Peyer's patch (tissue), 4 donors: ENCODE measurements around the gene ZNF608. TPM values are rescaled to one million over a fixed set of nuclear protein-coding genes. Genes with fewer than 3 reads are reported as not detected.

ENCODE experiments used
- DNase-seq, 3 donors: peaks; one replicate each; pipeline ENCODE4 v3.0.0-alpha.2; 2017 to 2019
- H3K27ac ChIP-seq, 4 donors: fragments of 200-600 bp; sonication (generic); one replicate each; pipeline ENCODE4 v1.5.1; 2016 to 2019
- H3K27me3 ChIP-seq, 2 donors: fragments of 200-600 bp; sonication (generic); one replicate each; pipeline ENCODE4 v1.5.1; 2019
- H3K36me3 ChIP-seq, 3 donors: fragments of 200-600 bp; sonication (generic); one replicate each; pipeline ENCODE4 v1.5.1; 2016 to 2019
- H3K4me1 ChIP-seq, 4 donors: fragments of 200-600 bp; sonication (generic); one replicate each; pipeline ENCODE4 v1.5.1; 2016 to 2019
- H3K4me3 ChIP-seq, 4 donors: fragments of 200-600 bp; sonication (generic); 1 replicate in 3 of 4; 2 replicates in 1 of 4; pipeline ENCODE4 v1.5.1; 2016 to 2019; ENCODE audit warnings: mild to moderate bottlenecking in 1 of 4
- H3K9me3 ChIP-seq, 4 donors: fragments of 200-600 bp; sonication (generic); one replicate each; pipeline ENCODE4 v1.5.1; 2016 to 2019; ENCODE audit warnings: mild to moderate bottlenecking in 1 of 4
- CTCF ChIP-seq, 6 experiments: fragments of 450-650 bp in 4 of 6; fragments of 200-600 bp in 2 of 6; sonication (generic) in 1 of 6; IDR thresholded peaks; one replicate each; pipeline ENCODE4 v1.5.1; 2017 to 2019; ENCODE audit warnings: antibody characterized with exemption in 6 of 6, mild to moderate bottlenecking in 3 of 6, moderate library complexity in 1 of 6
- POLR2A ChIP-seq, 2 donors: fragments of 450-650 bp; IDR thresholded peaks; one replicate each; pipeline ENCODE4 v1.5.1; 2017; ENCODE audit warnings: antibody characterized with exemption in 2 of 2, mild to moderate bottlenecking in 2 of 2, moderate library complexity in 2 of 2
- total RNA-seq, 4 donors: library from RNA; depleted of rRNA; stranded (reverse); fragments of >200 nt; gene quantifications; one replicate each; pipeline ENCODE4 v1.1.0, GENCODE V29; 2016

ZNF608 gene
- total RNA-seq, 4 donors from 2014 or later, result 19.8 to 85.8 (median 35.3) TPM

- DNase-seq, result no peak
- TF ChIP-seq POLR2A (IDR thresholded peaks at IDR 0.05) (no peak), CTCF (IDR thresholded peaks at IDR 0.05) (no peak)
- Histone ChIP-seq H3K36me3 (no peaks in the 10 kb centered on the region), H3K27ac (peak overlapping the region in 2 of 4 donors; percentile 46 to 78), H3K4me1 (peaks cover 0 to 47% (median 0%) of the 10 kb centered on the region in 4 donors), H3K9me3 (no peaks in the 10 kb centered on the region), H3K27me3 (no peaks in the 10 kb centered on the region), H3K4me3 (no peak overlapping the region)
These were observed 6.8 kb downstream of the ZNF608 start for GRCh38 chr5:124739634-124740025.

DNA sequence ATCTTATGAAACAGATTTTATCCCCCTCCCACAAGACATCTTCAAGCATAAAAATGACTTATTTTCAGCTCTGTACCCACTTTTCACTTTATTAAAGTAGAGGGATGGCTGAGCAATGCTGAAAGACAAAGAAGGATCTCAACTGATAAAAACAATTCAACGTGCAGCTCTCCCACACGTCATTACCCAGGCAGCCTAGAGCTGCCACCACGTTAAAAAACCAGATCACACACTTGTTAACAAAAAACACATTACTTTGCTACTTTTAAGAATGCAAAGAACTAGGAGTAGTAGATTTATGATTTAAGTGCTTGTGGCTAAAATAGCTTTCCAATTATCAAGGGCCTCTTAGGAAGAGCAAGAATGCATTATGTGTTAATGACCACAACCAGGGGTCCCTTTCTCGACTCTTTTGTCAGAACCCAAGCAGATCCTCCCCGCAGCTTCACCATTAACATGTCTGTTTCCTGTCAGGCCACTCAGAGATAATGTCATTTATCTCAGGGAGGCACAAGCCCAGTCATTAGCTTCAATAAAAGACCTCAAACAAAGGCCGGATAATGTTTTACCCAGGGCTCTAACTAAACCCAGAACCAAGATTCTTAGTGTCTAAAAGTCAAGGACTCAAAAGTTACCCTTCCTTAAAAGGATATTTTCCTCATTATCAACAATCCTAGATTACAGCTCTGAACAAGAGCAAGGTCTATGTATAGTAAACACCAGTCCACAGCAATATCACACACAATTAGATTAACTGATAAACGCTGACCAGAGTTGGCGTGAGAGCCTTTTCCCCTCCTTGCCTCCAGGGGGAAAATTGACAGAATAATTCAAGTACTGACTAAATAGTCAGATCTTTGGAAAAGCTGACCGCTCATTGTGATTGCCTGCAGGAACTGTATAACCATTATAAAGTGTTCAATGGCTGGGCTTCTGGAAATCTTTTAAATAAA lies 7.5 kb downstream of the ZNF608 start:
- H3K4me1 ChIP-seq, result peaks cover 0 to 45% (median 0%) of the 10 kb centered on the region in 4 donors
- no peaks in the 10 kb centered on the region for H3K27me3 ChIP-seq
- TF ChIP-seq POLR2A (IDR thresholded peaks at IDR 0.05) (no peak), CTCF (IDR thresholded peaks at IDR 0.05) (peak in 3 of 6 experiments; percentile 52 to 64 (median 54))
- peak overlapping the region in 2 of 4 donors; percentile 46 to 78 for H3K27ac ChIP-seq
- no peaks in the 10 kb centered on the region for H3K36me3 ChIP-seq
- DNase-seq, result no peak
- H3K9me3 ChIP-seq, result no peaks in the 10 kb centered on the region
- H3K4me3 ChIP-seq, result no peak overlapping the region

GRCh38 chr5:124737651-124738050 lies 8.8 kb downstream of the ZNF608 start:
- peaks cover 0 to 45% (median 0%) of the 10 kb centered on the region in 4 donors for H3K4me1 ChIP-seq
- no peak for DNase-seq

GRCh38 chr5:124736805-124737188 lies 9.6 kb downstream of the ZNF608 start:
- Histone ChIP-seq H3K27ac (no peak overlapping the region), H3K4me3 (no peak overlapping the region), H3K27me3 (no peaks in the 10 kb centered on the region), H3K9me3 (no peaks in the 10 kb centered on the region), H3K36me3 (no peaks in the 10 kb centered on the region), H3K4me1 (peaks cover 0 to 42% (median 0%) of the 10 kb centered on the region in 4 donors)
- TF ChIP-seq CTCF (IDR thresholded peaks at IDR 0.05) (no peak), POLR2A (IDR thresholded peaks at IDR 0.05) (no peak)
- DNase-seq, result no peak

More at GRCh38 chr5:124737651-124738050, 8.8 kb downstream of the ZNF608 start:
- Histone ChIP-seq H3K4me3 (no peak overlapping the region), H3K27me3 (no peaks in the 10 kb centered on the region), H3K36me3 (no peaks in the 10 kb centered on the region), H3K27ac (peak overlapping the region in 1 of 4 donors; percentile 78), H3K9me3 (no peaks in the 10 kb centered on the region)
- TF ChIP-seq CTCF (IDR thresholded peaks at IDR 0.05) (no peak), POLR2A (IDR thresholded peaks at IDR 0.05) (no peak)

GRCh38 chr5:124736082-124736804 lies 10.2 kb downstream of the ZNF608 start:
- Histone ChIP-seq H3K4me3 (no peak overlapping the region), H3K9me3 (no peaks in the 10 kb centered on the region), H3K36me3 (no peaks in the 10 kb centered on the region), H3K27ac (peak overlapping the region in 3 of 4 donors; percentile 46 to 53 (median 52)), H3K27me3 (no peaks in the 10 kb centered on the region), H3K4me1 (peaks cover 0 to 39% (median 0%) of the 10 kb centered on the region in 4 donors)
- TF ChIP-seq CTCF (IDR thresholded peaks at IDR 0.05) (peak in 3 of 6 experiments; percentile 20 to 44 (median 22)), POLR2A (IDR thresholded peaks at IDR 0.05) (no peak)
- DNase-seq, result no peak
